SK-N-SH treated with all-trans-retinoic acid at 6 μM for 48 hours (cell line): Measurements from ENCODE around the gene THSD7A.

Source experiments
- ATAC-seq: fragments of 200-7000 bp; cut with Tn5 transposase; 3 replicates; pipeline ENCODE4 v1.9.1; 2020; ENCODE audit warnings: mild to moderate bottlenecking, moderate library complexity
- ARNTL ChIP-seq: fragments of 450-650 bp; formaldehyde crosslinking; IDR thresholded peaks from 2 replicates; pipeline ENCODE4 v1.5.0; 2020; ENCODE audit warnings: low read depth, mild to moderate bottlenecking, moderate library complexity, borderline replicate concordance
- CSDC2 ChIP-seq: fragments of 250-450 bp; sonication (Bioruptor Pico); IDR thresholded peaks from 2 replicates; pipeline ENCODE4 v1.5.0; 2020; ENCODE audit warnings: mild to moderate bottlenecking, moderate library complexity
- GLIS3 ChIP-seq: fragments of 250-450 bp; sonication (Bioruptor Pico); IDR thresholded peaks from 2 replicates; pipeline ENCODE4 v1.5.0; 2020; ENCODE audit warnings: mild to moderate bottlenecking, moderate library complexity
- ISL1 ChIP-seq: fragments of 250-450 bp; sonication (Bioruptor Pico); IDR thresholded peaks from 2 replicates; pipeline ENCODE4 v2.1.2; 2022; ENCODE audit warnings: mild to moderate bottlenecking, moderate library complexity
- OSR1 ChIP-seq: fragments of 250-450 bp; sonication (Bioruptor Pico); IDR thresholded peaks from 2 replicates; pipeline ENCODE4 v1.8.0; 2022; ENCODE audit warnings: moderate library complexity, mild to moderate bottlenecking, inconsistent platforms
- PPARA ChIP-seq: fragments of 250-450 bp; sonication (Bioruptor Pico); IDR thresholded peaks from 2 replicates; pipeline ENCODE4 v1.5.0; 2020; ENCODE audit warnings: mild to moderate bottlenecking, borderline replicate concordance
- RARB ChIP-seq: fragments of 250-450 bp; sonication (Bioruptor Pico); IDR thresholded peaks from 2 replicates; pipeline ENCODE4 v1.8.0; 2021; ENCODE audit warnings: mild to moderate bottlenecking, moderate library complexity
- SNAI2 ChIP-seq: fragments of 250-450 bp; sonication (Bioruptor Pico); IDR thresholded peaks from 2 replicates; pipeline ENCODE4 v1.5.0; 2020; ENCODE audit warnings: mild to moderate bottlenecking, moderate library complexity
- TCF4 ChIP-seq: fragments of 250-450 bp; sonication (Bioruptor Pico); IDR thresholded peaks from 2 replicates; pipeline ENCODE4 v1.8.0; 2021; ENCODE audit warnings: mild to moderate bottlenecking, moderate library complexity, borderline replicate concordance
- TOX ChIP-seq: fragments of 250-450 bp; sonication (Bioruptor Pico); IDR thresholded peaks from 2 replicates; pipeline ENCODE4 v1.8.0; 2021; ENCODE audit warnings: mild to moderate bottlenecking, moderate library complexity, borderline replicate concordance
- ZC3H10 ChIP-seq: fragments of 250-450 bp; sonication (Bioruptor Pico); IDR thresholded peaks from 2 replicates; pipeline ENCODE4 v1.5.1; 2021; ENCODE audit warnings: mild to moderate bottlenecking, moderate library complexity
- ZNF565 ChIP-seq: fragments of 450-650 bp; formaldehyde crosslinking; conservative IDR thresholded peaks from 2 replicates; pipeline ENCODE4 v1.5.0; 2020; ENCODE audit warnings: low read depth, mild to moderate bottlenecking, moderate library complexity
- TF ChIP-seq, protein P1 (sequence below): fragments of 250-450 bp; sonication (Bioruptor Pico); IDR thresholded peaks from 2 replicates; pipeline ENCODE4 v1.5.1; 2021; ENCODE audit warnings: mild to moderate bottlenecking, moderate library complexity
- TF ChIP-seq, protein P2 (sequence below): fragments of 250-450 bp; sonication (Bioruptor Pico); IDR thresholded peaks from 2 replicates; pipeline ENCODE4 v1.5.1; 2020; ENCODE audit warnings: low read depth, mild to moderate bottlenecking, moderate library complexity
- TF ChIP-seq, protein P3 (sequence below): fragments of 250-450 bp; sonication (Bioruptor Pico); IDR thresholded peaks from 2 replicates; pipeline ENCODE4 v1.8.0; 2021; ENCODE audit warnings: low read depth, mild to moderate bottlenecking, moderate library complexity, borderline replicate concordance
- TF ChIP-seq, protein P4 (sequence below): fragments of 250-450 bp; sonication (Bioruptor Pico); IDR thresholded peaks from 2 replicates; pipeline ENCODE4 v1.8.0; 2020; ENCODE audit warnings: mild to moderate bottlenecking, moderate library complexity, borderline replicate concordance
- TF ChIP-seq, protein P5 (sequence below): fragments of 250-450 bp; sonication (Bioruptor Pico); IDR thresholded peaks from 2 replicates; pipeline ENCODE4 v1.5.0; 2020; ENCODE audit warnings: mild to moderate bottlenecking, moderate library complexity

THSD7A gene

DNA sequence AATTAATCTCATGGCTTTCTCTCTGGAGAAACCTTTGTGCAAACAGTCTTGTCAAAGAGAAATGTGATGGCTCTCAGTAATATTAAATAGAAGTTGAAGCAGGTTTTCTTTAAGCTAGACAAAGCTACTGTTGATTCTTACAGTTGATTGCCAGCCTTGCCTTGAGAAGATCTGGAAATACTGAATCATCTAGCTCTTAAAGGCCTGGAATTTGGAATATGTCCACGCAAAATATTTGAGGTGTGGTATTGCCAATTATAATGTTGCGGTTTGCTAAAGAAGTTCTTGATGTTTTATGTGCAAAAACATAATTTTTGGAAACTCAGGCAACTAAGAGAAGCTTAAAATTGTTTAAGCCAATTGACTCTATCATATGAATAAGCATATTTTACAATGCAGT is 486.4 kb downstream of the THSD7A start:
- ATAC-seq = no peak
- TF ChIP-seq RARB (CRISPR knock-in tag) (no peak), ZNF565 (CRISPR knock-in tag) (no peak), ISL1 (CRISPR knock-in tag) (no peak), ARNTL (CRISPR knock-in tag) (no peak), GLIS3 (CRISPR knock-in tag) (no peak), OSR1 (no peak), TCF4 (CRISPR knock-in tag) (no peak), SNAI2 (CRISPR knock-in tag) (no peak), PPARA (CRISPR knock-in tag) (no peak), TOX (CRISPR knock-in tag) (no peak), CSDC2 (no peak), ZC3H10 (CRISPR knock-in tag) (no peak)
- TF ChIP-seq, protein P1, sequence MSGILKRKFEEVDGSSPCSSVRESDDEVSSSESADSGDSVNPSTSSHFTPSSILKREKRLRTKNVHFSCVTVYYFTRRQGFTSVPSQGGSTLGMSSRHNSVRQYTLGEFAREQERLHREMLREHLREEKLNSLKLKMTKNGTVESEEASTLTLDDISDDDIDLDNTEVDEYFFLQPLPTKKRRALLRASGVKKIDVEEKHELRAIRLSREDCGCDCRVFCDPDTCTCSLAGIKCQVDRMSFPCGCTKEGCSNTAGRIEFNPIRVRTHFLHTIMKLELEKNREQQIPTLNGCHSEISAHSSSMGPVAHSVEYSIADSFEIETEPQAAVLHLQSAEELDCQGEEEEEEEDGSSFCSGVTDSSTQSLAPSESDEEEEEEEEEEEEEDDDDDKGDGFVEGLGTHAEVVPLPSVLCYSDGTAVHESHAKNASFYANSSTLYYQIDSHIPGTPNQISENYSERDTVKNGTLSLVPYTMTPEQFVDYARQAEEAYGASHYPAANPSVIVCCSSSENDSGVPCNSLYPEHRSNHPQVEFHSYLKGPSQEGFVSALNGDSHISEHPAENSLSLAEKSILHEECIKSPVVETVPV (CRISPR knock-in tag) = no peak
- TF ChIP-seq, protein P2, sequence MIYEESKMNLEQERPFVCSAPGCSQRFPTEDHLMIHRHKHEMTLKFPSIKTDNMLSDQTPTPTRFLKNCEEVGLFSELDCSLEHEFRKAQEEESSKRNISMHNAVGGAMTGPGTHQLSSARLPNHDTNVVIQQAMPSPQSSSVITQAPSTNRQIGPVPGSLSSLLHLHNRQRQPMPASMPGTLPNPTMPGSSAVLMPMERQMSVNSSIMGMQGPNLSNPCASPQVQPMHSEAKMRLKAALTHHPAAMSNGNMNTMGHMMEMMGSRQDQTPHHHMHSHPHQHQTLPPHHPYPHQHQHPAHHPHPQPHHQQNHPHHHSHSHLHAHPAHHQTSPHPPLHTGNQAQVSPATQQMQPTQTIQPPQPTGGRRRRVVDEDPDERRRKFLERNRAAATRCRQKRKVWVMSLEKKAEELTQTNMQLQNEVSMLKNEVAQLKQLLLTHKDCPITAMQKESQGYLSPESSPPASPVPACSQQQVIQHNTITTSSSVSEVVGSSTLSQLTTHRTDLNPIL = no peak
- TF ChIP-seq, protein P3, sequence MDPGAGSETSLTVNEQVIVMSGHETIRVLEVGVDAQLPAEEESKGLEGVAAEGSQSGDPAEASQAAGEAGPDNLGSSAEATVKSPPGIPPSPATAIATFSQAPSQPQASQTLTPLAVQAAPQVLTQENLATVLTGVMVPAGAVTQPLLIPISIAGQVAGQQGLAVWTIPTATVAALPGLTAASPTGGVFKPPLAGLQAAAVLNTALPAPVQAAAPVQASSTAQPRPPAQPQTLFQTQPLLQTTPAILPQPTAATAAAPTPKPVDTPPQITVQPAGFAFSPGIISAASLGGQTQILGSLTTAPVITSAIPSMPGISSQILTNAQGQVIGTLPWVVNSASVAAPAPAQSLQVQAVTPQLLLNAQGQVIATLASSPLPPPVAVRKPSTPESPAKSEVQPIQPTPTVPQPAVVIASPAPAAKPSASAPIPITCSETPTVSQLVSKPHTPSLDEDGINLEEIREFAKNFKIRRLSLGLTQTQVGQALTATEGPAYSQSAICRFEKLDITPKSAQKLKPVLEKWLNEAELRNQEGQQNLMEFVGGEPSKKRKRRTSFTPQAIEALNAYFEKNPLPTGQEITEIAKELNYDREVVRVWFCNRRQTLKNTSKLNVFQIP (CRISPR knock-in tag) = no peak
- TF ChIP-seq, protein P4, sequence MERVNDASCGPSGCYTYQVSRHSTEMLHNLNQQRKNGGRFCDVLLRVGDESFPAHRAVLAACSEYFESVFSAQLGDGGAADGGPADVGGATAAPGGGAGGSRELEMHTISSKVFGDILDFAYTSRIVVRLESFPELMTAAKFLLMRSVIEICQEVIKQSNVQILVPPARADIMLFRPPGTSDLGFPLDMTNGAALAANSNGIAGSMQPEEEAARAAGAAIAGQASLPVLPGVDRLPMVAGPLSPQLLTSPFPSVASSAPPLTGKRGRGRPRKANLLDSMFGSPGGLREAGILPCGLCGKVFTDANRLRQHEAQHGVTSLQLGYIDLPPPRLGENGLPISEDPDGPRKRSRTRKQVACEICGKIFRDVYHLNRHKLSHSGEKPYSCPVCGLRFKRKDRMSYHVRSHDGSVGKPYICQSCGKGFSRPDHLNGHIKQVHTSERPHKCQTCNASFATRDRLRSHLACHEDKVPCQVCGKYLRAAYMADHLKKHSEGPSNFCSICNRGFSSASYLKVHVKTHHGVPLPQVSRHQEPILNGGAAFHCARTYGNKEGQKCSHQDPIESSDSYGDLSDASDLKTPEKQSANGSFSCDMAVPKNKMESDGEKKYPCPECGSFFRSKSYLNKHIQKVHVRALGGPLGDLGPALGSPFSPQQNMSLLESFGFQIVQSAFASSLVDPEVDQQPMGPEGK (CRISPR knock-in tag) = no peak
- TF ChIP-seq, protein P5, sequence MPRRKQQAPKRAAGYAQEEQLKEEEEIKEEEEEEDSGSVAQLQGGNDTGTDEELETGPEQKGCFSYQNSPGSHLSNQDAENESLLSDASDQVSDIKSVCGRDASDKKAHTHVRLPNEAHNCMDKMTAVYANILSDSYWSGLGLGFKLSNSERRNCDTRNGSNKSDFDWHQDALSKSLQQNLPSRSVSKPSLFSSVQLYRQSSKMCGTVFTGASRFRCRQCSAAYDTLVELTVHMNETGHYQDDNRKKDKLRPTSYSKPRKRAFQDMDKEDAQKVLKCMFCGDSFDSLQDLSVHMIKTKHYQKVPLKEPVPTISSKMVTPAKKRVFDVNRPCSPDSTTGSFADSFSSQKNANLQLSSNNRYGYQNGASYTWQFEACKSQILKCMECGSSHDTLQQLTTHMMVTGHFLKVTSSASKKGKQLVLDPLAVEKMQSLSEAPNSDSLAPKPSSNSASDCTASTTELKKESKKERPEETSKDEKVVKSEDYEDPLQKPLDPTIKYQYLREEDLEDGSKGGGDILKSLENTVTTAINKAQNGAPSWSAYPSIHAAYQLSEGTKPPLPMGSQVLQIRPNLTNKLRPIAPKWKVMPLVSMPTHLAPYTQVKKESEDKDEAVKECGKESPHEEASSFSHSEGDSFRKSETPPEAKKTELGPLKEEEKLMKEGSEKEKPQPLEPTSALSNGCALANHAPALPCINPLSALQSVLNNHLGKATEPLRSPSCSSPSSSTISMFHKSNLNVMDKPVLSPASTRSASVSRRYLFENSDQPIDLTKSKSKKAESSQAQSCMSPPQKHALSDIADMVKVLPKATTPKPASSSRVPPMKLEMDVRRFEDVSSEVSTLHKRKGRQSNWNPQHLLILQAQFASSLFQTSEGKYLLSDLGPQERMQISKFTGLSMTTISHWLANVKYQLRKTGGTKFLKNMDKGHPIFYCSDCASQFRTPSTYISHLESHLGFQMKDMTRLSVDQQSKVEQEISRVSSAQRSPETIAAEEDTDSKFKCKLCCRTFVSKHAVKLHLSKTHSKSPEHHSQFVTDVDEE = no peak

DNA sequence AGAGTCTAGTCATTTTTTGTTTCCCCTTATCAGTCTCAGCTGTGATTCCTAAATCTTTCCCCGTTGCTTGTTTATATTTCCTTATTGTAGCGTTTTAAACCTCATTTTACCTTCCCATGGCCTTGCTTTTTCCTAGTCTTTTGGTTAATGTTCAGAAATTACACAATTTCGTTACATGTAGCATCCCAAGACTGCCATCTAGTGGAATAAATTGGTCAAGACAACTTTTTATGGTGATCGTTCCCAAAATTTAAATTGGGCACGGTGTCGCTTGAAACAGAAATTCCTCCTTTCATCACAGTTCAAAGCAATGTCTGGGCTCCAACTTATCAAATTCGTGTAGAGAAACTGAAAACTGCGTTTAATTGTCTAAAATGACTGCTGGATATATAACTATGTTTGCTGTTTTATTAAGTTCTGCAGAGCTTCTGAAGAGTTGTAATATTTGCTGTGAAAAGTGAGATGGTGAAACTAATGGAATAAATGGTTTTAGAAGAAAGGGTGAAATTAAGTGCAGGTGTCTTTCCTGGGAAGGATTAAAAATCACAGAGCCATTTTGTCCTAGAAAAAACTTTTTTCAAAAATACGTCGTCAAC is 488.1 kb downstream of the THSD7A start:
- TF ChIP-seq ISL1 (CRISPR knock-in tag) (no peak), ZNF565 (CRISPR knock-in tag) (0 out of 2 replicates have a peak, but pooled peaks have one; percentile 6), RARB (CRISPR knock-in tag) (no peak), ARNTL (CRISPR knock-in tag) (no peak)
- TF ChIP-seq, protein P1 (CRISPR knock-in tag) = no peak
- TF ChIP-seq, protein P2 = no peak
- ATAC-seq = peak; percentile 64
